Vagina (tissue), 2 donors: ENCODE data around the gene CAPZB. TPM values are rescaled to one million over a fixed set of nuclear protein-coding genes. Genes with fewer than 3 reads are reported as not detected.

Source experiments
- DNase-seq, 2 donors: peaks; one replicate each; pipeline ENCODE4 v3.0.0-alpha.2; 2017; ENCODE audit errors: extremely low spot score in 2 of 2
- H3K27ac ChIP-seq: fragments of 200-600 bp; sonication (generic); one replicate; pipeline ENCODE4 v1.5.1; 2019
- H3K27me3 ChIP-seq: fragments of 200-600 bp; sonication (generic); one replicate; pipeline ENCODE4 v1.5.1; 2019
- H3K36me3 ChIP-seq, 2 donors: fragments of 200-600 bp; sonication (generic); one replicate each; pipeline ENCODE4 v1.5.1; 2017 to 2019
- H3K4me1 ChIP-seq: fragments of 200-600 bp; sonication (generic); one replicate; pipeline ENCODE4 v1.5.1; 2019
- H3K4me3 ChIP-seq, 2 donors: fragments of 200-600 bp; sonication (generic); 1 replicate in 1 of 2; 2 replicates in 1 of 2; pipeline ENCODE4 v1.5.1; 2016 to 2019
- H3K9me3 ChIP-seq: fragments of 200-600 bp; sonication (generic); one replicate; pipeline ENCODE4 v1.5.1; 2019
- POLR2A ChIP-seq, 2 donors: fragments of 450-650 bp; IDR thresholded peaks; one replicate each; pipeline ENCODE4 v1.6.1; 2017; ENCODE audit warnings: antibody characterized with exemption in 2 of 2, mild to moderate bottlenecking in 2 of 2, moderate library complexity in 2 of 2
- POLR2AphosphoS5 ChIP-seq, 2 donors: sonication (generic); formaldehyde crosslinking; IDR thresholded peaks; one replicate each; pipeline ENCODE4 v1.9.0; 2017; ENCODE audit warnings: antibody characterized with exemption in 2 of 2, mild to moderate bottlenecking in 2 of 2, low read depth in 1 of 2; ENCODE audit not compliant: insufficient read depth in 1 of 2
- intact Hi-C: fragments of 100-400 bp; cut with DNase I; formaldehyde crosslinking; loops from one replicate; pipeline ENCODE4 v1.15.1; 2023
- total RNA-seq: library from RNA; depleted of rRNA; stranded (reverse); fragments of >200 nt; gene quantifications from one replicate; pipeline ENCODE4 v1.2.3, GENCODE V29; 2016
- TF ChIP-seq, protein P1 (sequence below), 3 experiments: fragments of 450-650 bp in 2 of 3; fragments of 200-600 bp in 1 of 3; sonication (generic) in 1 of 3; IDR thresholded peaks; one replicate each; pipeline ENCODE4 v1.5.1; 2017 to 2019; ENCODE audit warnings: antibody characterized with exemption in 3 of 3, mild to moderate bottlenecking in 2 of 3, moderate library complexity in 2 of 3

CAPZB gene
- total RNA-seq, 1 donor from 2014 or later: 152 TPM

DNA sequence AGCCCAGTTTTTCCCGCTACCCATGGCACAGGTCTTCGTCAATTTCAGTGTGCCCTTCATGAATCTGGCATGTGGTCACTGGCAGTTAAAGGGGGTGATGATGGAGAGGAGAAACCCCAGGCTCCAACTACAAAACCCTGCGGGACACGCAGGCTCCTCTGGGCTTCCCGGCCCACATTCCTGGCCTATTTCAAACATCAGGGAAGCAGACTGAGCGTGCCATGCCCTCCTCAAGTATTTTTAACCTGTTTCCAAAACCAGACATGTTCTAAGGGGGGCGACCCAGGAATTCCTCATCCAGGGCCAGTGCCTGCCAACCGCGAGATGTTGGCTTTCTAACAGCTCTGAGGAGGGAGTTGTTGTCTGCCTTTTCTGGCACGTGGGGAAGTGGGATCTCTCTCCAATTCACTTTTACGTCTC, 85.1 kb downstream of the CAPZB start:
- TF ChIP-seq POLR2AphosphoS5 (IDR thresholded peaks at IDR 0.05; ENCODE audit: insufficient read depth in 1 of 2, low read depth in 1 of 2) (no peak), POLR2A (IDR thresholded peaks at IDR 0.05) (no peak)
- TF ChIP-seq, protein P1, sequence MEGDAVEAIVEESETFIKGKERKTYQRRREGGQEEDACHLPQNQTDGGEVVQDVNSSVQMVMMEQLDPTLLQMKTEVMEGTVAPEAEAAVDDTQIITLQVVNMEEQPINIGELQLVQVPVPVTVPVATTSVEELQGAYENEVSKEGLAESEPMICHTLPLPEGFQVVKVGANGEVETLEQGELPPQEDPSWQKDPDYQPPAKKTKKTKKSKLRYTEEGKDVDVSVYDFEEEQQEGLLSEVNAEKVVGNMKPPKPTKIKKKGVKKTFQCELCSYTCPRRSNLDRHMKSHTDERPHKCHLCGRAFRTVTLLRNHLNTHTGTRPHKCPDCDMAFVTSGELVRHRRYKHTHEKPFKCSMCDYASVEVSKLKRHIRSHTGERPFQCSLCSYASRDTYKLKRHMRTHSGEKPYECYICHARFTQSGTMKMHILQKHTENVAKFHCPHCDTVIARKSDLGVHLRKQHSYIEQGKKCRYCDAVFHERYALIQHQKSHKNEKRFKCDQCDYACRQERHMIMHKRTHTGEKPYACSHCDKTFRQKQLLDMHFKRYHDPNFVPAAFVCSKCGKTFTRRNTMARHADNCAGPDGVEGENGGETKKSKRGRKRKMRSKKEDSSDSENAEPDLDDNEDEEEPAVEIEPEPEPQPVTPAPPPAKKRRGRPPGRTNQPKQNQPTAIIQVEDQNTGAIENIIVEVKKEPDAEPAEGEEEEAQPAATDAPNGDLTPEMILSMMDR (IDR thresholded peaks at IDR 0.05): no peak
- no peaks in the 10 kb centered on the region for H3K27me3 ChIP-seq
- no peak overlapping the region for H3K4me3 ChIP-seq
- intact Hi-C loops: loop anchor here (5.0 kb wide), 1 partner anchor 52 kb away; no protein-coding TSS in a partner anchor
- H3K9me3 ChIP-seq: no peaks in the 10 kb centered on the region
- peaks cover 84% of the 10 kb centered on the region for H3K4me1 ChIP-seq
- DNase-seq: no peak
- H3K27ac ChIP-seq: peak overlapping the region; percentile 78
- H3K36me3 ChIP-seq: peaks cover 0 to 5% of the 10 kb centered on the region in 2 donors

DNA sequence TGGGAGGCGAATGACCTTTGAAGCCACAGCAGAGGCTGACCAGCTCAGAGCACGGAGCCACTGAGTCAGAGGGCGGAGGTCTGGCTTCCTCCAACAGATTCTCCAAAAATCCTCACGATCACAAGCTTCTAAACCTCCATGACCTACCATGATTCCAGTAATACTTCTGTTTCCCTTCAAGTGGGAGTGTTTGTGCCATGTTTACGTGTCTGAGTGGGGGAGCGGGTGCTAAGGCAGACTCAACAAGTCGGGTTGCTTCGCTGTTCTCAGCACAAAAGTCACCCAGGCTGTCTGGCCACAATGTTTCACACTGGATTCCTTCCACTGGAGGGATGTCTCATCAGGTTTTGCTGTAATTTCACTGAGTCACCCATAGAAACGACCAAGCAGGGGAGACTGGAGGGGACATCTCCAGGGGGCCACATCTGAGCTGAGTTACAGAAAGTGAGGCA, 87.0 kb downstream of the CAPZB start:
- no peak overlapping the region for H3K4me3 ChIP-seq
- DNase-seq: no peak
- TF ChIP-seq POLR2AphosphoS5 (IDR thresholded peaks at IDR 0.05; ENCODE audit: insufficient read depth in 1 of 2, low read depth in 1 of 2): peak; percentile 19 to 32
- no peak for TF ChIP-seq POLR2A (IDR thresholded peaks at IDR 0.05)
- TF ChIP-seq, protein P1 (IDR thresholded peaks at IDR 0.05): peak in 2 of 3 experiments; percentile 15 to 70
- peaks cover 0 to 5% of the 10 kb centered on the region in 2 donors for H3K36me3 ChIP-seq
- H3K4me1 ChIP-seq: peaks cover 88% of the 10 kb centered on the region
- H3K27ac ChIP-seq: peak overlapping the region; percentile 78
- H3K27me3 ChIP-seq: no peaks in the 10 kb centered on the region
- H3K9me3 ChIP-seq: no peaks in the 10 kb centered on the region
- intact Hi-C loops: no loop called here

DNA sequence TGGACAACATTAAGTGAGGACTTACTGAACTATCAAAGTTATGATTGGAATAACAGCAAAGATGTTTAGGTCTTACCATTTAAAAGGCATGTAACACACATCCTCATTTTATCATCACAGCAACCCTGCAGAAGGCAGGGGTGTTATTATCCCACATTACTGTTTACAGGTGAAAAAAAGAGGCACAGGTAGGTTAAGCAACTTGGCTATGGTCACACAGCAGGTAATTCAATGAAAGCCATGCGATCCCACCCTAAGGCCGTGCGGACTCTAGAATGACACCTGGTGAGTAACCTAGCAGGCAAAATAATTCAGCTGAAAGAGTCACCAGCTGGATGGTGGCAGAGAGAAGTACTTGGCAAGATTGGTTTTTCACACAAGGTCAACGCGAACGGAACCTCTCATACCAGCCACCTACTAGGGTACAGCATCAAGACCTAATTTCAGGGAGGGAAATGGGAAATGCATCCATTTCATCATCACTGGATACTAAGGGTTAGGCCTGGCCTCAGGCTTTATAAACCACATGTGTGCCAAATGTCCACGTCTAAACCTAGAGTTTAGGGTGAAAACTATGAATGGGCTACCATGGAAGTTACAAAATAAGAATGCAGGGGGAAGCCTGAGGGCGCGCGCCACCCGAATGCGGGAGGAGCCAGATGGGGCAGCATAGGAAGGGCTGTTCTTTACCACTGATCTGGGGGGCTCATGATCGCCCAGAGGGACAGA, 88.0 kb downstream of the CAPZB start:
- peaks cover 88% of the 10 kb centered on the region for H3K4me1 ChIP-seq
- H3K9me3 ChIP-seq: no peaks in the 10 kb centered on the region
- no peak for TF ChIP-seq POLR2AphosphoS5 (IDR thresholded peaks at IDR 0.05; ENCODE audit: insufficient read depth in 1 of 2, low read depth in 1 of 2)
- TF ChIP-seq POLR2A (IDR thresholded peaks at IDR 0.05): no peak
- TF ChIP-seq, protein P1 (IDR thresholded peaks at IDR 0.05): no peak
- H3K36me3 ChIP-seq: peaks cover 0 to 5% of the 10 kb centered on the region in 2 donors
- peak overlapping the region; percentile 78 for H3K27ac ChIP-seq
- intact Hi-C loops: no loop called here
- DNase-seq: no peak
- no peak overlapping the region for H3K4me3 ChIP-seq
- no peaks in the 10 kb centered on the region for H3K27me3 ChIP-seq

DNA sequence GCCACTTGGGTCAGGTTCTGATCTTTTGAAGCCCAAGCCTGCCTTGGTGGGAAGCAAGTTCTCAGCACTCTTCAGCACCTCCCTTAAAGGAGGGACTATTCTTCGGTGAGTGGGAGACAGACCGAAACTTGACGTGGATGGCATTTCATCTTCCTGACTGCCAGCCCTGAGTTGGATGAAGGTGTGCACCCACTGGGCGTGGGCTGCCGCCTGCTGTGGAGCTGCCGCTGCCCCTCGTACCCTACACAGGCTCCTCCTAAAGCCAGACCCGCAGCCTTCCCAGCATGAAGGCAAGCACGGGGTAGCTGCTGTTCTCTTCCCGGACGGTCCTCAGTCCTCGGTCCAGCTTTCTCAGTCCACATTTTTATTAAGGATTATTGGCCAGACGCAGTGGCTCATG, 89.1 kb downstream of the CAPZB start:
- Histone ChIP-seq H3K4me1 (peaks cover 88% of the 10 kb centered on the region), H3K4me3 (no peak overlapping the region), H3K36me3 (peaks cover 0 to 5% of the 10 kb centered on the region in 2 donors), H3K27ac (peak overlapping the region; percentile 8), H3K27me3 (no peaks in the 10 kb centered on the region), H3K9me3 (no peaks in the 10 kb centered on the region)
- intact Hi-C loops: no loop called here
- TF ChIP-seq POLR2A (IDR thresholded peaks at IDR 0.05) (no peak), POLR2AphosphoS5 (IDR thresholded peaks at IDR 0.05; ENCODE audit: insufficient read depth in 1 of 2, low read depth in 1 of 2) (no peak)
- TF ChIP-seq, protein P1 (IDR thresholded peaks at IDR 0.05): no peak
- no peak for DNase-seq

DNA sequence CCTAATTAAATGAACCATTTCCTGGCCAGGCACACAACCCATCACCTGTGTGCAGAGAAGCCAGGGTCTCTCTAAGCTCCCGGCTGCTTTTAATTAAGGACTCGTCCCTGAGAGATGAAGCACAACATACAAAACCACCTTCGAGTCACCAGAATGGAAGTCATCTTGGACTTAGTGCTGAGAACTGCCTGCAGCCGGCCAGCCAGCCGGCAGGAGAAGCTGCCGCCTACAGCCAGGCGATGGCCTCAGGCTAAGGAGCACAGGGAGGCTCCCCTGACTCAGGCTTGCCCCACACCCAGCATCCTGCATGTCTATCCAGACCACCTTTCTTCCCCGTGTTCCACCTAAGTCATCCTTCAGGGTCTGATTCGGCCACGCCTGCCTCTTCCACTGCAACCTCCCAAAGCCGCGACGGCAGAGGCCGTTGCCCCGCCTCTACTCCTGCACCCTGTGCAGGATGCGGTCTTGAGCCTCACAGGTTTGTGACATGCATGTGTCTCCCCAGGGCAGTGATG, 89.6 kb downstream of the CAPZB start:
- peak overlapping the region; percentile 8 for H3K27ac ChIP-seq
- no peak overlapping the region for H3K4me3 ChIP-seq

More for the DNA sequence above, 89.6 kb downstream of the CAPZB start:
- Histone ChIP-seq H3K36me3 (peaks cover 0 to 5% of the 10 kb centered on the region in 2 donors), H3K9me3 (no peaks in the 10 kb centered on the region), H3K27me3 (no peaks in the 10 kb centered on the region), H3K4me1 (peaks cover 88% of the 10 kb centered on the region)
- TF ChIP-seq, protein P1 (IDR thresholded peaks at IDR 0.05): no peak
- TF ChIP-seq POLR2A (IDR thresholded peaks at IDR 0.05): no peak
- no peak for TF ChIP-seq POLR2AphosphoS5 (IDR thresholded peaks at IDR 0.05; ENCODE audit: insufficient read depth in 1 of 2, low read depth in 1 of 2)
- DNase-seq: no peak
- intact Hi-C loops: no loop called here
